ENCODE measurements around the gene RAB34. TPM values are rescaled to one million over a fixed set of nuclear protein-coding genes. Genes with fewer than 3 reads are reported as not detected.
A peak's percentile ranks its signal among the peaks of the same experiment; 100 is the strongest.

RAB34 gene
- total RNA-seq, 1 experiment from 2014 or later: 189 TPM

DNA sequence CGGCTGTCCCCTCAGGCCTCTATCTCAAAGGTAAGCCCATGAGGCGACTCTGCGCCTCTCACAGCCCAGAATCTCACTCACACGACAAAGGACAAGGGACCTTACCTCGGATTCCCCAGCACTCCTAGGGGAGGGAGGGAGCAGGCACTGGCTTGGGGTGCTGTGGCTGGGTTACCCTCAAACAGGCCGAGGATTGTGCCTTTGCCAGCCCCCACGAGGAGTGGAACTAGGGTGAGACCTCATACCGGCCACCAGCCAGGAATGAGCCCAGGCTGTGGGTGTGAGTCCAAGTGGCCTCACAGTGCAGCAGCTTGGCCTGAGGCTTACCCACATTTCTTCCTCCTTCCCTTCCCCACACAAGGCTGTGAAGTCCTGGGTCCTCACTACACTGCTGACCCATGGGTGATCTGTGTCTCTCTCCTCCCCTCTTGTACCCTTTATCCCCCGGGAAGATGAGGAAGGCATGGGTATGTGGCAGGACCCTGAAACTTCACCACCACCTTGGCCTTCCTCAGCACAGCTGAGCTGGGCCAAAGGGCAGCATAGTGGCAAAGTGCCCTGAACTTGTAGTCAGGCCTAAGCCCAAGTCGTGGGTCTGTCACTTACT is 11.8 kb downstream of the RAB34 start:
- H3K79me2 ChIP-seq (ENCODE audit: insufficient read depth, low read length): no peaks in the 10 kb centered on the region
- no peak overlapping the region for H3K9ac ChIP-seq (ENCODE audit: extremely low read depth, insufficient read length, low read length)
- H3K27ac Mint-ChIP-seq: peak overlapping the region; percentile 3 to 96 (median 91); a peak in 5 of 7 replicates
- H3K4me2 ChIP-seq (ENCODE audit: insufficient read depth, insufficient read length, low read length): no peak overlapping the region
- H3K27ac ChIP-seq (ENCODE audit: insufficient read length, low read depth, low read length): no peak overlapping the region
- no peak overlapping the region for H4K5ac ChIP-seq (ENCODE audit: insufficient read length, low read depth, low read length)
- TF ChIP-seq, protein P1, sequence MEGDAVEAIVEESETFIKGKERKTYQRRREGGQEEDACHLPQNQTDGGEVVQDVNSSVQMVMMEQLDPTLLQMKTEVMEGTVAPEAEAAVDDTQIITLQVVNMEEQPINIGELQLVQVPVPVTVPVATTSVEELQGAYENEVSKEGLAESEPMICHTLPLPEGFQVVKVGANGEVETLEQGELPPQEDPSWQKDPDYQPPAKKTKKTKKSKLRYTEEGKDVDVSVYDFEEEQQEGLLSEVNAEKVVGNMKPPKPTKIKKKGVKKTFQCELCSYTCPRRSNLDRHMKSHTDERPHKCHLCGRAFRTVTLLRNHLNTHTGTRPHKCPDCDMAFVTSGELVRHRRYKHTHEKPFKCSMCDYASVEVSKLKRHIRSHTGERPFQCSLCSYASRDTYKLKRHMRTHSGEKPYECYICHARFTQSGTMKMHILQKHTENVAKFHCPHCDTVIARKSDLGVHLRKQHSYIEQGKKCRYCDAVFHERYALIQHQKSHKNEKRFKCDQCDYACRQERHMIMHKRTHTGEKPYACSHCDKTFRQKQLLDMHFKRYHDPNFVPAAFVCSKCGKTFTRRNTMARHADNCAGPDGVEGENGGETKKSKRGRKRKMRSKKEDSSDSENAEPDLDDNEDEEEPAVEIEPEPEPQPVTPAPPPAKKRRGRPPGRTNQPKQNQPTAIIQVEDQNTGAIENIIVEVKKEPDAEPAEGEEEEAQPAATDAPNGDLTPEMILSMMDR (conservative IDR thresholded peaks at IDR 0.05): no peak
- no peak overlapping the region for H4K8ac ChIP-seq (replicated peaks; ENCODE audit: insufficient read length, low read depth, low read length)
- H3K4me3 Mint-ChIP-seq: no peak overlapping the region
- no peak overlapping the region for H3T11ph ChIP-seq (ENCODE audit: low read length)
- H2AFZ ChIP-seq (ENCODE audit: low read length): no peak overlapping the region
- H3K9me3 Mint-ChIP-seq: no peaks in the 10 kb centered on the region
- peaks cover 19 to 52% (median 40%) of the 10 kb centered on the region in 3 experiments; a peak in 6 of 7 replicates for H3K36me3 Mint-ChIP-seq (ENCODE audit: insufficient read depth in 1 of 3, low read depth in 3 of 3)
- no peaks in the 10 kb centered on the region for H3K27me3 ChIP-seq (ENCODE audit: insufficient read depth, low read length)
- WGBS (ENCODE audit: extremely low coverage, insufficient read length, low lambda C conversion rate): no CpG with 5 or more reads among the region's 10 CpGs
- no peak overlapping the region for H2AK5ac ChIP-seq (ENCODE audit: insufficient read length, low read length)
- H3K18ac ChIP-seq (ENCODE audit: insufficient read length, low read depth, low read length): no peak overlapping the region
- H3K27me3 Mint-ChIP-seq (ENCODE audit: low read depth): no peaks in the 10 kb centered on the region
- no peak overlapping the region for H2BK5ac ChIP-seq (ENCODE audit: insufficient read length, low read length)
- peaks cover 5% of the 10 kb centered on the region for H3K23me2 ChIP-seq (ENCODE audit: insufficient read length, low read depth, low read length, poor library complexity, severe bottlenecking)
- H4K91ac ChIP-seq (ENCODE audit: insufficient read length, low read depth, low read length): no peak overlapping the region
- DNase-seq: no peak
- peaks cover 36 to 44% of the 10 kb centered on the region in 2 experiments for H3K4me1 Mint-ChIP-seq
- H3K9me3 ChIP-seq (ENCODE audit: control insufficient read depth, low read depth, low read length): no peaks in the 10 kb centered on the region
- no peak overlapping the region for H3K56ac ChIP-seq (ENCODE audit: insufficient read length, low read depth, low read length)
- H3K79me1 ChIP-seq (ENCODE audit: insufficient read depth, low read depth, low read length, poor library complexity, severe bottlenecking): no peaks in the 10 kb centered on the region
- peaks cover 4% of the 10 kb centered on the region for H4K20me1 ChIP-seq (ENCODE audit: control insufficient read depth, insufficient read depth, insufficient read length)
- no peak overlapping the region for H2BK120ac ChIP-seq (ENCODE audit: low read depth, low read length, poor library complexity, severe bottlenecking)
- H3K4ac ChIP-seq (ENCODE audit: low read depth, low read length): no peak overlapping the region
- no peak overlapping the region for H2BK20ac ChIP-seq (ENCODE audit: low read depth, low read length, poor library complexity, severe bottlenecking)
- no peak overlapping the region for H3K14ac ChIP-seq (ENCODE audit: insufficient read depth, low read length)
- no peaks in the 10 kb centered on the region for H3K4me1 ChIP-seq (ENCODE audit: insufficient read depth, low read length)
- no peak overlapping the region for H2BK12ac ChIP-seq (ENCODE audit: insufficient read length, low read depth, low read length)
- no peak overlapping the region for H2BK15ac ChIP-seq (ENCODE audit: low read depth, low read length)
- no peak overlapping the region for H3K23ac ChIP-seq (ENCODE audit: insufficient read length, low read depth, low read length)

Data from H9 (cell line).